ENCODE measurements around the gene LRP5.
"Not testable (repeated sequence)": the region's sequence is repeated elsewhere in the genome, so short reads cannot be mapped to it uniquely, and the experiment has no call there.

The LRP5 gene

DNA sequence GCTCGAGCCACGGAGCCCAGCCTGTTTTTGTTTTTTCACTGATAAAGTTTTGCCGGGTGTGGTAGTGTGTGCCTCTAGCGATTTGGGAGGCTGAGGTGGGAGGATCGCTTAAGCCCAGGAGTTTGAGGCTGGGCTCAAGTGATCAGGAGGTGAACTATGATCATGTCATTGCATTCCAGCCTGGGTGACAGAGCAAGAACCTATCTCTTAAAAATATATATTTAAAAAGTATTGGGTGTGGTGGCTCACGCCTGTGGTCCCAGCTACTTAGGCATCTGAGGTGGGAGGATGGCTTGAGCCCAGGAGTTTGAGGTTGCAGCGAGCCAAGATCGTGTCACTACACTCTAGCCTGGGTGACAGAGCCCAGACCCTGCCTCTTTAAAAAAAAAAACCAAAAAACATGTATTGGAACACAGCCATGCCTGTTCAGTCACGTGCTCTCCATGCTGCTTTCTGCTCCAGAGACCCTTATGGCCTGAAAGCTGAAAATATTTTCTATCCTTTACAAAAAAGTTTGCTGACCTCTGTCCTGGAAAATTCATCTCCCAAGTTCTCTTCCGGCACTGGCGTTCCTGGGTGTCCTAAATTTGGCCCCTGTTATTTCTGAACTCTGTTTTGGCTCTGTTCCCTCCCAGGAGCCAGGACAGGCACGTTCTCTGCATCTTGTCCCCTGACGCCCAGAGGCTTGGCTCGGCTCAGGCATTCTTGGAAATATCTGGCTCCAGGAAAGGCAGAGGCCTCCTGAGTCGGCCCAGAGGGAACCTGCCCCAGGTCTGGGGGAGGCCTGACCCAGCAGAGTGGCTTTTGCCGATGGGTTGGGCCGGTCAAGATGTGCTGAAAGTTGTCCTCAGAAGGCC lies 86.8 kb downstream of the LRP5 start:
- no peak for FAIRE-seq

DNA sequence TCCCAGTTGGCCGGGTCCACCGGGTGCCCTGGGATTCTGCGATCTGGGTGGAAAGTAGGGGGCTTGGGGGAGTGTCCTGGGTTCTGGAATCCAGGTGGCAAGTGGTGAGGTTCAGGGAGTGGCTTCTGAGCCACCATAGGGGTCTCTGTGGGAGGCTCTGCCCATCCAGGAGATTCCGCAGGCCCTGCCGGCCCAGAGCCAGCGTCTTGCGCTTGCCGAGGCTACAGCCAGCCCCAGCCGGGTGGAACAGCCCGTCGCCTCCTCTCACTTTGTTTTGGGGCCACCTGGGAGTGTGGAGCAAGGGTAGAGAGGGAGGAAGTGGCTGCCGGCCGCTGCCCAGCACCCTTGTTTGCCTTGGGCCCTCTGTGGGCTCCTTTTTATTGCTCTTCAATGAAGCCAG lies 87.5 kb downstream of the LRP5 start:
- no peak for FAIRE-seq

DNA sequence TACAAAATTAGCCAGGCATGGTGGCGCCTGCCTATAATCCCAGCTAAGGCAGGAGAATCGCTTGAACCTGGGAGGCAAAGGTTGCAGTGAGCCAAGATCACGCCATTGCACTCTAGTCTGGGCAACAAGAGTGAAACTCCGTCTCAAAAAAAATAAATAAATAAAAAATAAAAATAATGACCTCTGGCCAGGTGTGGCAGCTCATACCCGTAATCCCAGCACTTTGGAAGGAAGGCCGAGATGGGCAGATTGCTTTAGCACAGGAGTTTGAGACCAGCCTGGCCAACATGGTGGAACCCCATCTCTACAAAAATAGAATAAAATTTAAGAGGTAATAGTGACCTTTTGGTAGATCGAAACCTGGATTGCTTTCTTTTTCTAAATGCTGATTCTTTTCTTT lies 88.2 kb downstream of the LRP5 start:
- not testable (repeated sequence) for FAIRE-seq

DNA sequence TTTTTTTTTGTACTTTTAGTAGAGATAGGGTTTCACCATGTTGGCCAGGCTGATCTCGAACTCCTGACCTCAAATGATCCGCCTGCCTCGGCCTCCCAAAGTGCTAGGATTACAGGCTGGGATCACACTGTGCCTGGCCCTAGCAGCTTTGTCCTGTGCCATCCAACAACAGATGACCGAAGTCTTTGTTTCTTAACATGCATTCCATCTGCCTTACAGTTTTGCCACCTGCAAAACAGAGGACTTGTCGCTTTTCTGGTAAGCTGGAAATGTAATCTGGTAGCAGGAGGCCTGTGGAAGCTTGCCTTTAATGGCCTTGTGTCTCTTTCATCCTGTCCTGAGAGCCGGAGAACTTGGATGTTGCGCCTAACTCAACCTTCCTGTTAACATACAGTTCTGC lies 89.5 kb downstream of the LRP5 start:
- FAIRE-seq = no peak

DNA sequence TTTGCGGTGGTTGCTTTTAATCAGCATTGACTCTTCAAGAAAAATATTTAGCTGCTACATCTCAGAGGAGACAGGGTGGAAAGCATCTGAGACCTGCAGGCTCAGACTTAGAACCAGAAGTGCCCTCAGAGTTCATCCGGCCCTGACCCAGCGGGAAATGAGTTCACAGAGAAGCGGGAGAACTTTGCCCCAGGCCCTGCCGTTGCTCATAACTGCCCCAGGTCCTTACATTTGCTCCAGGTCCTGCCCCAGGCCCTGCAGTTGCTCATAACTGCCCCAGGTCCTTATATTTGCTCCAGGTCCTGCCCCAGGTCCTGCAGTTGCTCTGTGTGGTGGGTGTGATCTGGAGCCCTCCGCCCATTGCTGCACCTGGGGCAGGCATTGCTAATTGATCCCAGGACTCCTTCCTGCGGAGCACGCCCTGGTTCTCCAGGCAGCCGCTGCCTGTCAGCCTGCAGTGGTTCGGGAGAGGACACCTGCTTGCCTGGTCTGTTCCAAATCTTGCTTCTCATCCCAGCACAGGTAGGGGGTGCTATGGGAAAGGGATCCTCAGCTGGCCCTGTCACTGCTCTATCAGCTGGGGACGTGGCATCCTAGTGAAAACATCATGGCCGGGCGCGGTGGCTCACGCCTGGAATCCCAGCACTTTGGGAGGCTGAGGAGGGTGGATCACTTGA lies 90.1 kb downstream of the LRP5 start:
- no peak for FAIRE-seq

DNA sequence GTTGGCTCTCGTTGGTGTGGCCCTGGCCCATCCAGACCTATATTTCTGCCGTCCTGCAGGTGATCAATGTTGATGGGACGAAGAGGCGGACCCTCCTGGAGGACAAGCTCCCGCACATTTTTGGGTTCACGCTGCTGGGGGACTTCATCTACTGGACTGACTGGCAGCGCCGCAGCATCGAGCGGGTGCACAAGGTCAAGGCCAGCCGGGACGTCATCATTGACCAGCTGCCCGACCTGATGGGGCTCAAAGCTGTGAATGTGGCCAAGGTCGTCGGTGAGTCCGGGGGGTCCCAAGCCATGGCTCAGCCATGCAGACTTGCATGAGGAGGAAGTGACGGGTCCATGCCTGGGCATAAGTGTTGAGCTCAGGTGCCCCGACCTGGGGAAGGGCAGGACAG lies 91.0 kb downstream of the LRP5 start:
- FAIRE-seq = no peak

DNA sequence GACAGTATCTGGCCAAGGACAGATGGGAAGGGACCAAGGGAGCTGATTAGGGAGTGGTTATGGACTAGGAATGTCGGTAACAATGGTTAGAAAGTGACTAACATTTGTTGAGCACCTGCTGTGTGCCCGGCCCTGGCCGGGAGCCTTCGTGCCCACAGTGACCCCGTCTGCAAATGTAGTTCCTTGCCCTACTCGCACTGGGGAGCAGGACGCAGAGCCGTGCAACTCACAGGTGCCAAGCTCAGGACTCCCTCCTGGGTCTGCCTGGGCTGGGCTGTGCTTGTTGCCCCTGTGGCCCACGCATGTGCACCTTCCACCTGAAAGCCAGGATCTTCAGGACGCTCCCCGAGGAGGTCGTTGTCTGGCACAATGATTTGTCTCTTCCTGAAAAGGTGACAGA lies 91.4 kb downstream of the LRP5 start:
- no peak for FAIRE-seq

DNA sequence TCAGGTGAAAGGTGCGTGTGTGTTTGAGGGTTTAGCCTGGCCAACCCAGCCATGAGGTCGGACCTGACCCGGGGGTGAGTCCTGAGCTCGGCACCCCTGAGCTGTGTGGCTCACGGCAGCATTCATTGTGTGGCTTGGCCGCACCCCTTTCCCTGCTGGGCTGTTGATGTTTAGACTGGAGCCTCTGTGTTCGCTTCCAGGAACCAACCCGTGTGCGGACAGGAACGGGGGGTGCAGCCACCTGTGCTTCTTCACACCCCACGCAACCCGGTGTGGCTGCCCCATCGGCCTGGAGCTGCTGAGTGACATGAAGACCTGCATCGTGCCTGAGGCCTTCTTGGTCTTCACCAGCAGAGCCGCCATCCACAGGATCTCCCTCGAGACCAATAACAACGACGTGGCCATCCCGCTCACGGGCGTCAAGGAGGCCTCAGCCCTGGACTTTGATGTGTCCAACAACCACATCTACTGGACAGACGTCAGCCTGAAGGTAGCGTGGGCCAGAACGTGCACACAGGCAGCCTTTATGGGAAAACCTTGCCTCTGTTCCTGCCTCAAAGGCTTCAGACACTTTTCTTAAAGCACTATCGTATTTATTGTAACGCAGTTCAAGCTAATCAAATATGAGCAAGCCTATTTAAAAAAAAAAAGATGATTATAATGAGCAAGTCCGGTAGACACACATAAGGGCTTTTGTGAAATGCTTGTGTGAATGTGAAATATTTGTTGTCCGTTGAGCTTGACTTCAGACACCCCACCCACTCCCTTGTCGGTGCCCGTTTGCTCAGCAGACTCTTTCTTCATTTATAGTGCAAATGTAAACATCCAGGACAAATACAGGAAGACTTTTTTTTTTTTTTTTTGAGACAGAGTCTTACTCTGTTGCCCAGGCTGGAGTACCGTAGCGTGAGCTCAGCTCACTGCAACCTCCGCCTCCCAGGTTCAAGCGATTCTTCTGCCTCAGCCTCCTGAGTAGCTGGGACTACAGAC lies 94.2 kb downstream of the LRP5 start:
- FAIRE-seq = peak; percentile 36

DNA sequence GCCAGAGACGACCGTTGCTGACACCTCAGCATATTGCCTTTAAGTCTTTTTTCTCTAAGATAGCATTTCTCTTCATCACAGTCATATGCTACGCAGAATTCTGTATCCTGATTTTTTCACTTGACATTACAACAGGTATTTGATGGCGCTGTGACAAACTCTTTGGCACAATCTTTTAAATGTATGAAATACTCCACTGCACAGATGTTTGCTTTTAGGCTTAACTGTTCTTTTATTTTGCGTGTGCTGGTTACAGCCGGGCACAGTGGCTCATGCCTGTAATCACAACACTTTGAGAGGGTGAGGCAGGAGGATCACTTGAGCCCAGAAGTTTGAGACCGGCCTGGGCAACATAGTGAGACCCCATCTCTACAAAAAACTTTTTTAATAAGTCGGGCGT lies 96.1 kb downstream of the LRP5 start:
- FAIRE-seq = no peak

DNA sequence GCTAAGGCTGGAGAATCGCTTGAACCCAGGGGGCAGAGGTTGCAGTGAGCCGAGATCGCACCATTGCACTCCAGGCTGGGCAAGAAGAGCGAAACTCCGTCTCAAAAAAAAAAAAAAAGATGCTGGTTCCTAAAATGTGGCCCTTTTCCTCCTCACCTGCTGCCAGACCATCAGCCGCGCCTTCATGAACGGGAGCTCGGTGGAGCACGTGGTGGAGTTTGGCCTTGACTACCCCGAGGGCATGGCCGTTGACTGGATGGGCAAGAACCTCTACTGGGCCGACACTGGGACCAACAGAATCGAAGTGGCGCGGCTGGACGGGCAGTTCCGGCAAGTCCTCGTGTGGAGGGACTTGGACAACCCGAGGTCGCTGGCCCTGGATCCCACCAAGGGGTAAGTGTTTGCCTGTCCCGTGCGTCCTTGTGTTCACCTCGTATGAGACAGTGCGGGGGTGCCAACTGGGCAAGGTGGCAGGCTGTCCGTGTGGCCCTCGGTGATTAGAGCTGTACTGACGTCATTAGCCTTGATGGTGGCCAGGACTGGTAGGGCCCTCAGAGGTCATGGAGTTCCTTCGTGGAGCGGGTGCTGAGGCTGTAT lies 97.5 kb downstream of the LRP5 start:
- no peak for FAIRE-seq

DNA sequence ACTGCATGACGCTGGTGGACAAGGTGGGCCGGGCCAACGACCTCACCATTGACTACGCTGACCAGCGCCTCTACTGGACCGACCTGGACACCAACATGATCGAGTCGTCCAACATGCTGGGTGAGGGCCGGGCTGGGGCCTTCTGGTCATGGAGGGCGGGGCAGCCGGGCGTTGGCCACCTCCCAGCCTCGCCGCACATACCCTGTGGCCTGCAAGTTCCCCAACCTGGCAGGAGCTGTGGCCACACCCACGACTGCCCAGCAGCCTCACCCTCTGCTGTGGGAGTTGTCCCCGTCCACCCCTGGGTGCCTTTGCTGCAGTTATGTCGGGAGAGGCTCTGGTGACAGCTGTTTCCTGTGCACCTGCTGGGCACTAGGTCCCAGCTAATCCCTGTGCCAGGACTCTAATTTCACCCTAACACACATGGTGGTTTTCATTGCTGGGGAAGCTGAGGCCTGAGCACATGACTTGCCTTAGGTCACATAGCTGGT lies 99.2 kb downstream of the LRP5 start:
- FAIRE-seq = no peak

DNA sequence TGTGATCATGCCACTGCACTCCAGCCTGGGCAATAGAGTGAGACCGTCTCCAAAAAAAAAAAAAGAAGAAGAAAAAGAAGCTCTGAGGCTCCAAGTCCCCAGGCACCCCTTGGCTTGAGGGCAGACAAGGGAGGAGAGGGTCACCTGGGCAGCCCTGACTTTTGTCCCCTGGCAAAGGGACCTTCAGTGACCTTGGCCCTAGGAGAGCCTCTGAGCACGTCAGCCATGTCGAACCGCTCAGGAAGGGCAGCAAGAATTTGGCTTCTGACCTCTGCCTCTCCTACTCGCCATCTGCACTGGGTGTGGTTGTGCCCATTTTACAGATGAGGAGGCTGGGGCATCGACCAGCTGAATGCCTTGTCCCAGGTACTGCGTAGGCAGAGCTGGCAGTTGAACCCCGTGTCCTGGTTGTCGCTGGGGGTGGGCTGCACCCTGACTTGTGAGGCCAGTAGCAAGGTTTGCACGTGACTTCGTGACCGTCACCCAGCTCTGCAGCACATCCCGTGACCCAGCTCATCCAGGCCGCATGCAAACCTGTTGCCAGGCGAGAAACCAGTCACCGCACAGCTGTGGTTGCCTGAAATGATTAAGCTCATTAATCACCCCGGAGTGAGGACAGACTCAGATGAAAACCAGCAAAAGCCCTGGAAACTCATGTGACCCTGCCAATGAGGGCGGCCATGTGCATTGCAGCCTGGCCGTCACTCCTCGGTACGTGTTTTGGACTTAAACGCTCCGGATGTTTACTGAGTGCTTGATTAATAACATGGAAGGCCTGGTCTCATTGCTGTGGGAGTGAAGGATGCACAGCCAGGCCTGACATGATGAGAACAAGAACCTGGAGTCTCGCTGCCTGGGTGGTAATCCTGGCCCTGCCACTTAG lies 100.4 kb downstream of the LRP5 start:
- FAIRE-seq = no peak

DNA sequence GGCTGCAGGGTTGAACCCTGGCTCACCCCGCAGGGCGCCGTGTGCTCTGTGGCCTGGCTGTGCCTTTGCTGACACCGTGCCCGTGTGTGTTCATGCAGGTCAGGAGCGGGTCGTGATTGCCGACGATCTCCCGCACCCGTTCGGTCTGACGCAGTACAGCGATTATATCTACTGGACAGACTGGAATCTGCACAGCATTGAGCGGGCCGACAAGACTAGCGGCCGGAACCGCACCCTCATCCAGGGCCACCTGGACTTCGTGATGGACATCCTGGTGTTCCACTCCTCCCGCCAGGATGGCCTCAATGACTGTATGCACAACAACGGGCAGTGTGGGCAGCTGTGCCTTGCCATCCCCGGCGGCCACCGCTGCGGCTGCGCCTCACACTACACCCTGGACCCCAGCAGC lies 101.2 kb downstream of the LRP5 start:
- FAIRE-seq = no peak

DNA sequence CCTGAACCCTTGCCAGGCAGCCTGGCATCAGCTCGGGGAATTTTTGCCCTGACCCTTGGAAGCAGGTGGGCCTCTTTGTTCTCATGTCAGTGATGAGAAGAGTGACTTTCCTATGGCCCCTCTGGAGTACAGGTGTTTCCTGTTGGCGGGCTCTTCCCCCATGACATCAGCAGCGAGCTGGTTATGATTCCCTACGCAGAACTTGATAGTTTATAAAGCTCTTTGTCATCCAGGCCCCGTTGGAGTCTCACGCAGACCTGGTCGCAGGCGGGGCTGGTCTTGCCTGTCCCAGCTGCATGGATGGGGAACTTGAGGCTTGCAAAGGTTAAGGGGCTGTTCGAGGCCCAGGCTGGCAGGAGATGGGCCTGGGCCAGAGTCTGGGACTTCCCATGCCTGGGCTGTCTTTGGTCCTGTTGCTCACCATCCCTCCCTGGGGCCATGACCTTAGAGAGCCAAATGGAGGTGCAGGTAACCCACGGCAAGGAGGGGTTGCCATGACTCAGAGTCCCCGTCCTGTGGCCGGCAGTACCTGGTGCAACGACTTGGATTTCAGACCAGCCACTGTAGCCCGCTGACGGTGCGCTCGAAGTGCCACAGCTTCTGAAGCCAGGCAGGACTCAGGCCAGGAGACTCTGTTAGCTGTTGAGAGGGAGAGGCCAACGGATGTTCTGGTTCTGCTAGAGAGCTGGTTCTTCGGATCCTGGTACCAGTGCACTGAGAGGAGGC lies 102.3 kb downstream of the LRP5 start:
- no peak for FAIRE-seq

DNA sequence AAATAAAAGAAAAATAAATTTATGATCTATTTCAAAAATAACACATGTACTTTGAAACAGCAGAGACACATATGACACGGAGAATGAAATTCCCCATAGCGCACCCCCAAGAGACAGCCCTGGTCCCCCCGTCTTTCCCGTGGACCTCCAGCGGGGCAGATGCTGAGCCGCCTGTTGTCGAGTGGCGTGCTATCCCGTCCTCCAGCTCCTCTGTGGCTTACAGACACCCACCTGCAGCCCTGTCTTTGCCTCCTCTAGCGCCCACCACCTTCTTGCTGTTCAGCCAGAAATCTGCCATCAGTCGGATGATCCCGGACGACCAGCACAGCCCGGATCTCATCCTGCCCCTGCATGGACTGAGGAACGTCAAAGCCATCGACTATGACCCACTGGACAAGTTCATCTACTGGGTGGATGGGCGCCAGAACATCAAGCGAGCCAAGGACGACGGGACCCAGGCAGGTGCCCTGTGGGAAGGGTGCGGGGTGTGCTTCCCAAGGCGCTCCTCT lies 103.7 kb downstream of the LRP5 start:
- FAIRE-seq = no peak

DNA sequence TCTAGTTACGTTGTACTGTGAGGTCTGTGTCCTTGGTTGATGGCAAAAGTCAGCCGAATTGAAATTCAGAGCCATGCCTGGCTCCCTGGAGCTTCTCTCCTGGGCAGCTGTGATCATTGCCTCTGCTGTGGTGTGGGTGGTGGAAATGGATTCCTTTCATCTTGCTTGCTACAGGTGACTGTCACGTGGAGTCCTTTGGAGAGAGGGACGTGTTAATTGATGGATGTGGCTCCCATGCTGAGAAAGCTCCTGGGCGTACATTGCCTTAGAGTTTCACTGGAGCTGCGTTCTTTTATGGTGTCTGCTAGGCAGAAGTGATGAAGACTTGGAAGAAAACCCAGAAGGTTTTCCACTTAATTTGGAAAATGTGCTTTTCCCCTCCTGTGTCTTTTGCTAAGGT lies 106.3 kb downstream of the LRP5 start:
- FAIRE-seq = no peak

DNA sequence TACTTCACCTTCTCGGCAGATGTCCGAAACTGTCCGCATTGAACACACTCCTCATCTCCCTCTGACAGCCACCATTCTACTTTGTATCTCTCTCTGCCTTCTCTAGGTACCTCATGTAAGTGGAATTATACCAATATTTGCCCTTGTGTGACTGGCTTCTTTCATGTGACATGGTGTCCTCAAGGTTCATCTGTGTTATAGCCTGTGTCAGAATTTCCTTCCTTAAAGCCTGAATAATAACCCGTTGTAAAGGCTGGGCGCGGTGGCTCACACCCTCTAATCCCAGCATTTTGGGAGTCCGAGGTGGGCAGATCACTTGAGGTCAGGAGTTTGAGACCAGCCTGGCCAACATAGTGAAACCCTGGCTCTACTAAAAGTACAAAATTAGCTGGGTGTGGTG lies 107.8 kb downstream of the LRP5 start:
- FAIRE-seq = no peak

DNA sequence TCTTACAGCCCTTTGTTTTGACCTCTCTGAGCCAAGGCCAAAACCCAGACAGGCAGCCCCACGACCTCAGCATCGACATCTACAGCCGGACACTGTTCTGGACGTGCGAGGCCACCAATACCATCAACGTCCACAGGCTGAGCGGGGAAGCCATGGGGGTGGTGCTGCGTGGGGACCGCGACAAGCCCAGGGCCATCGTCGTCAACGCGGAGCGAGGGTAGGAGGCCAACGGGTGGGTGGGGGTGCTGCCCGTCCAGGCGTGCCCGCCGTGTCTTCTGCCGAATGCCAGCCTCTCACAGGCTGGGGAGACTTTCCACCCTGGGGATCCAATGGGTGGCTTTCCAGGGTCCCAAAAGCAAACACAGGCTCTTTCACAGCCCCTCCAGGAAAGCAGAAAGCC lies 111.1 kb downstream of the LRP5 start:
- no peak for FAIRE-seq

DNA sequence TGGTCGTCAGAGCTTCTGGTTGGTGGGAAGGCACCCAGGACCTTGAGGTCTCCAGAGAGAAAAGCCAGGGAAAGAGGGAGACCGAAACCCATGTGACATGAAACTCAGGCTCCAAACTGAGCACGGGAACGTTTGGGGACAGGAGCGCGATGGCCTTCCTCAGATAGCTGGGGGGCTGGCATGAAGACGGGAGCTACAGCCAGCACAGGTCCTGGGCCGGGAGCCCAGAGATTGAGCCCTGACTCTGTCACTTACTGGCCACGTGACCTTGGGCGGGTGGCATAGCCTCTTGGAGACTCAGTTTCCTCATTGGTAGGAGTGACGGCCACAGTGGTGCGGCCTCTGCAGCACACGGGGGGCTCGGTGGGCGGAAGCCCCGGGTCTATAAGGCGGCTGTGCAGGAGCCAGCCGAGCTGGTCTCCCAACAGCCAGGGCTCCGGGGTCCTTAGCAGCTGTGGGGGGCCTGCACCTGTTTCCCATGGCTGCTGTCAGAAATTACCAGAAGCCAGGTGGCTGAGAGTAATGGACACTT lies 111.8 kb downstream of the LRP5 start:
- no peak for FAIRE-seq
